GM10248 (cell line): ENCODE measurements around the gene MOB3B.

Experiments used
- CTCF ChIA-PET: fragments of 300-600 bp; sonication (Branson Sonifier 250); formaldehyde crosslinking; extraction: SDS; loops from one replicate; lab custom pipeline; 2021; ENCODE audit warnings: antibody characterized with exemption; lab: Yijun Ruan, JAX
- POLR2A ChIA-PET: fragments of 350-650 bp; sonication (Branson Sonifier 250); formaldehyde crosslinking; extraction: SDS; loops from one replicate; lab custom pipeline; 2020; ENCODE audit warnings: antibody characterized with exemption; lab: Yijun Ruan, JAX
- DNase-seq: peaks from one replicate; pipeline ENCODE4 v3.0.0; 2012; ENCODE audit errors: extremely low spot score
- TF ChIP-seq, protein P1 (sequence below): IDR thresholded peaks from 2 replicates; pipeline ENCODE4 v1.5.1; 2012; ENCODE audit warnings: mild to moderate bottlenecking, low read depth; ENCODE audit errors: extremely low read depth, missing control alignments, control extremely low read depth

Gene MOB3B

GRCh38 chr9:27278374-27278773 is 251.2 kb downstream of the MOB3B start:
- CTCF ChIA-PET, result interaction anchor here (1.0 kb wide), 1 partner anchor 248 kb away, joined by 3 read pairs; no protein-coding TSS in a partner anchor
- TF ChIP-seq, protein P1, sequence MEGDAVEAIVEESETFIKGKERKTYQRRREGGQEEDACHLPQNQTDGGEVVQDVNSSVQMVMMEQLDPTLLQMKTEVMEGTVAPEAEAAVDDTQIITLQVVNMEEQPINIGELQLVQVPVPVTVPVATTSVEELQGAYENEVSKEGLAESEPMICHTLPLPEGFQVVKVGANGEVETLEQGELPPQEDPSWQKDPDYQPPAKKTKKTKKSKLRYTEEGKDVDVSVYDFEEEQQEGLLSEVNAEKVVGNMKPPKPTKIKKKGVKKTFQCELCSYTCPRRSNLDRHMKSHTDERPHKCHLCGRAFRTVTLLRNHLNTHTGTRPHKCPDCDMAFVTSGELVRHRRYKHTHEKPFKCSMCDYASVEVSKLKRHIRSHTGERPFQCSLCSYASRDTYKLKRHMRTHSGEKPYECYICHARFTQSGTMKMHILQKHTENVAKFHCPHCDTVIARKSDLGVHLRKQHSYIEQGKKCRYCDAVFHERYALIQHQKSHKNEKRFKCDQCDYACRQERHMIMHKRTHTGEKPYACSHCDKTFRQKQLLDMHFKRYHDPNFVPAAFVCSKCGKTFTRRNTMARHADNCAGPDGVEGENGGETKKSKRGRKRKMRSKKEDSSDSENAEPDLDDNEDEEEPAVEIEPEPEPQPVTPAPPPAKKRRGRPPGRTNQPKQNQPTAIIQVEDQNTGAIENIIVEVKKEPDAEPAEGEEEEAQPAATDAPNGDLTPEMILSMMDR, result no peak
- POLR2A ChIA-PET, result no interaction called here
- DNase-seq, result no peak

DNA sequence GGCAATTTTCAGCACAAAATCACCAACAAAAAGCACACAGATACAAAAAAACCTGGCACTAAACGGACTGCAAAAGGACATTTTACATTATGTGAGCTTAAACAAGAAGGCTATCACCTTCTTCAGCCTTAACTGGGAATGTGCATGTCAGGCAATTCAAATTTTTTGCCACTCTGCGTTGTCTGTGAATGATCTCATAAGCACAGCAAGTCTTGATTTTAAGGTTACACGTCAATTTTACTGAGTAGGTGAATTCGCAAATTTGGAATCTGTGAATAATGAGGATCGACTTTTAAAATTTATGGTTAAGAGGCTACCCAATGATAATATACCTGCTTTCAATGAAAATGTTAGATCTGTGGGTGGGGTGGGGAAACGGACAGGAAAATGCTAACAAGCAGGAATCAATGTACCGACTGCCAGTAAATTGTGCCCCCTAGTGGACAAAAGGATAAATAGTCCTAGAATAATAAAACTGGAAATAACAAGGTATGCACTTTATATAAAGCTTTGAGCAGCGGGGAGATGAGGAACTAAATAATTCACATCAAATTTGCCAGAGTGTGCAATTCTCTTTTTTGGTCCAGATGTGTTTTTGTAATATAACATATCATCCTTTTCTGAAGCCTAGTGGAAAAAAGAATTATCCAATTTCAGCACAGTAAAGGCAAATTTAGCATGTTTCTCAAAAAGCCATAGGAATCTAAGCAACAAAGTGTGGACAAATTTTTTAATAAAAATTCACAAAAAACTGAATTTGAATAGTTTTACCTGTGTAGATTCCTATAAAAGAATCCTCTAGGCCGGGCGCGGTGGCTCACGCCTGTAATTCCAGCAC is 253.2 kb downstream of the MOB3B start:
- CTCF ChIA-PET, result interaction anchor here (0.7 to 2.0 kb wide), 13 partner anchors 9 to 243 kb away, joined by 3 to 9 read pairs (median 4); no protein-coding TSS in a partner anchor
- POLR2A ChIA-PET, result no interaction called here
- TF ChIP-seq, protein P1, result peak; percentile 73
- DNase-seq, result peak; percentile 48
